HG02610 (cell line): ENCODE results near the gene SPRR2G.
"Not testable (repeated sequence)": the region's sequence is repeated elsewhere in the genome, so short reads cannot be mapped to it uniquely, and the experiment has no call there.

ENCODE experiments used
- ATAC-seq: cut with Tn5 transposase; IDR thresholded peaks from one replicate; pipeline ENCODE4 v1.9.1; 2021; ENCODE audit warnings: mild to moderate bottlenecking, moderate library complexity; ENCODE audit not compliant: unreplicated experiment

The SPRR2G gene

DNA sequence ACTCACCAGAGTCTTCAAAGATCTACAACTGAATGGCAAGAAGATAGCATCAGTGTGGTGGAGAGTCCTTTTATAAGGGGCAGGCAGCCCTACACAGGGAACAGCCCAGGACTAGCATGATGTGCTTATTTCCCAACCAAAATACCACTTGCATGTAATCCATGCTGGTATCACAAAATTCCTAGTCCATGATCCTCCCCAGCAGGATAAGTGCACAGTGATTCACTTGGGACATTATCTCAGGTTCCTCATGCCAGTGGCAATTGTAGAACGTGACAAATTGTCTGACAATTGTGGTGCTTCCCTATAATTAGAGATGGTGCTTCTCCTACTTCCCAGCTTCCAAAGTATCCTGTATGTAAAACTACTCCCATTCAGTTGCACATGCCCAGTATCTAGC lies at the start of gene SPRR2G:
SPRR2G (minus strand) TSS at position 45 of the 400 bp plus-strand sequence. CDS start 780 bp downstream, outside the sequence.
- no peak for ATAC-seq

DNA sequence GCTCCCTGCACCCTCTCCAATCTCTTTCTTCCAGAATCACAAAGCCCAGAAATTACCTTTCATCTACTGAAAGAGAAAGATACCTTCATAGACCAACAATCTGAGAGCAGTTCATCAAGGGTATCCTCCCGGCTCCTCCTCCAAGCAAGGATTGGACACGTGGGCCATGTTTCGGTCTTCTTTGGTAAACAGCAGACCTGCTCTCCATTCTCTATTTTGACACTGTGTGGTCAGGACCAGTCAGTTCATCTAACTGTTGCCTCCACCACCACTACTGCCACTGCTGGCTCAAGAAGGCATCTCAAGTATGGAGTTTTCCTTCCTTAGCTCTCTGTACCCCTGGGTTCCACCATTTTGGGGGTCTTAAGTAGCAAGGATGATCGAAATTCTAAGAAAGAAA lies 44.5 kb upstream of the SPRR2G start:
- ATAC-seq: no peak

DNA sequence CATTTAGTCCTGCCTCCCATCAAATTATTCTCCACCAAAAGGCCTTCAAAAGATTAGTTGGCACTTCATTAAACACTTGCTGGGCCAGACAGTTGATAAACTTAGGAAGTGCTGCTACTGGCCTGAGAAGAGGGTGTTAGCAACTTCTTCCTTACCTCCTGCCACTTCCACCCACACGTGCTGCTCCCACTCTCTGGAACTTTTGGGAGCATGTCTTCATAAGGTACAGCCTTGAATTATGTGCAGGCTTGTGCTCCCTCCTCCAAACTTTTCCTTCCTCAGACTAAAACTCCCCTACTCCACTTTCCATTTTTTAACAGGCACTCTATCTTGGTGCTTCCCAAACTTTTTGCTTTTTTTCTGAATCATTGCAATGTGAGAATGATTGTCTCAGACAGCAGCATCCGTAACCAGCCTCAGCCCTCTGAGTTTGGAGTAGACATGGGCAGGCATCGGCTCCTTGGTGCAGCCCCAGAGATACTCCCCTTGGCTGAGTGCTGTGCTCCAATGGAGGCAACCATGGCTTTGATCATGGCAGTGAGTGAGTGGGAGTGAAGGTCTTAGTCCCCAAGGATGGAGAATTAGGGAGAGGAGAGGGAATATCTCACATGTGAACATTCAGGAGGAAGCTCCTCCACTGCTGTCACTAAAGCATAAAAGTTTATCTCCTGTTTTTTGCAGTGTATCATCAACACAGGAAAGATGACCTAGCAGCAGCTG lies 43.8 kb upstream of the SPRR2G start:
- ATAC-seq: no peak

DNA sequence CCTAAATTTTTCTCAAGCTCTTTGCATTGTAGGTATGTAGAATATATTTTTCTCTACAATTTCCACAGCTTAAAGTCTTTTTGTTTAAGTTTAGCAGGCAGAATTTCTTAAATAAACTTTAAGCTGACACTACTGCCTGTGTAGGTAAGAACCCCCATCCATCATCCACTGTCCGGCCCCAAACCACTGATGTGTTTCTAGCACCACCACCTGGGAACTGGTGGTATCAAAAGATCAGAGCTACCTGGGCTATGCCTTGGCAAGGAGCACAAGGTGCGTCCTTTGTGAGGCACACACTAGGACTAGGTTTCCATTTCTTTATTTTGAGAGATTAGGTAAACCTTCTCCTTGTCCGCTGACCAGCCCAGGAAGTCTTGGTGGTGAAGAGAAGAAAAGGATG lies 42.0 kb upstream of the SPRR2G start:
- no peak for ATAC-seq

DNA sequence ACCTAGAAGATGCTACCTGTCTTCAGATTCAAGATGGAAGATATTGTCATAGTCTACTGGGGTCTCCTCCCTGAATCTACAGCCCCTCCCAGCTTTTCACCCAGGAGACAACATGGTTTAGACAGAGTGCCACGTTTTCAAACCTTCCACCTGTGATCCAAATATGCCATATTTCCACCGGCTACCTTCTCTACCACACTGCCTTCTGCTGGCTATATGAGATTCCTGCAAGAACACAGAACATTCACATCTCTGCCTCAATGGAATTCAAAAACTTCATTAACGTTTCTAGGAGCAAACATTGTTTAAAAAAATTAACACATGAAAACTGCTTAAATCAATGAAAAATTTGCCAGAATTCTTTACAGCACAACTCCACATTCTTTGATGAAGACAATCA lies 39.7 kb upstream of the SPRR2G start:
- no peak for ATAC-seq

DNA sequence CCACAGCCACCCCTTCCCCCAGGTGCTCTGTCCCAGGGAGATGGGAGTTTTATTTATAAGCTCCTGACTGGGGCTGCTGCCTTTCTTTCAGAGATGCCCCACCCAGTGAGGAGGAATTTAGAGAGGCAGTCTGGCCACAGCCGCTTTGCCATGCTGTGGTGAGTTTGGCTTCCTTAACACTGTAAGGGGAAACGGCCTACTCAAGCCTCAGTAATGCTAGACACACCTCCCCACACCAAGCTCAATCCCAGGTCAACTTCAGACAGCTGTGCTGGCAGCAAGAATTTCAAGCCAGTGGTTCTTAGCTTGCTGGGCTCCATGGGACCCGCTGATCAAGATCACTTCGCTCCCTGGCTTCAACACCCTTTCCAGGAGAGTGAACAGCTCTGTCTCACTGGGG lies 37.6 kb upstream of the SPRR2G start:
- ATAC-seq: not testable (repeated sequence)

DNA sequence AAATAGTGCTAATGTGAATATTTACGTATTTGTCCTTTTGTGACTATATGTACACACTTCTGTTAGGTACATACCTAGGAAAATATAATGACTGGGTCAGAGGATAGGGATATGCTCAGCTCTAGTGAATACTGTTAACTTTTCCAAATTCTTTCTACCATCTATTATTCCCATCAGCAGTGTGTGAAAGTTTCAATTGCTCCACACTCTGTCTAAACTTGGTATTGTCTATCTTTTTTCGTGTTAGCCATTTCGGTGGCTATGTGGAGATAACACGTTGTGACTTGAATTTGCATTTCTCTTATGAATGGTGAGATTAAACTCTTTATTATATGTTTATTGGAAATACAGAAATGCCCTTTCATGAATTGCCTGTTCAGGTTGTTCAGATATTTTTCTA lies 29.9 kb upstream of the SPRR2G start:
- no peak for ATAC-seq

DNA sequence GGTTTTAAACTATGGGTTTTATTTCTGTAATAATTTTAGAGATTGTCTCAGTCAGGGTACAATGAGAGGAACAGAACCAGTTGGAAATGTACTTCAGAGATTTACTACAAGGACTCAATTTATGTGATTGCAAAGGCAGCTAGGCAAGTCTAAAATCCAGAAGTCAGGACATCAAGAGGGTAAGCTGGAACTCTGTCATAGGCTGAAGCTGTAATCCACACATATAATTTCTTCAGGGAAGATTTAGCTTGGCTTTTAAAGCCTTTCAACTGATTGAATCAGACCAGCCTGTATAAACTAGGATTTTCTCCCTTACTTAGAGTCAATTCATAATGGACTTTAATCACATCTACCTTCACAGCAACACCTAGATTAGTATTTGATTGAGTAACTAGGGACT lies 28.2 kb upstream of the SPRR2G start:
- ATAC-seq: no peak

DNA sequence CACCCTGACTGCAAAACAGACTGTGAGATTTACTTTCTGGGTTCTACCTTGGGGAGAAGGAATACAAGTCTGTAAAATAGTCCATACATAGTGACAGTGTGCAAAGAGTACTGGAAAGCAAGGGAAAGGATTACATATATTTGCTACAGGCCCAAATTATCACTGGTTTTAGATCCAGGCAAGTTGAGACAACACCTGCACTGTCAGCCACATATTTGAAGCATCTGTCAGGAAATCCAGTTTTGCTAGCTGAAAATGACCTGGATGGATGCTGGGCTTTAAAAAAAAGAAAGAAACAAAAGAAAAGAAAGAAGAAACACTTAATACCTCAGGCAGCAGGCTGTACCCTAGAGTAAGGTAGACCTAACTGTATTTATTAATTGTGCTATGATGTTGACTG lies 23.9 kb upstream of the SPRR2G start:
- no peak for ATAC-seq

DNA sequence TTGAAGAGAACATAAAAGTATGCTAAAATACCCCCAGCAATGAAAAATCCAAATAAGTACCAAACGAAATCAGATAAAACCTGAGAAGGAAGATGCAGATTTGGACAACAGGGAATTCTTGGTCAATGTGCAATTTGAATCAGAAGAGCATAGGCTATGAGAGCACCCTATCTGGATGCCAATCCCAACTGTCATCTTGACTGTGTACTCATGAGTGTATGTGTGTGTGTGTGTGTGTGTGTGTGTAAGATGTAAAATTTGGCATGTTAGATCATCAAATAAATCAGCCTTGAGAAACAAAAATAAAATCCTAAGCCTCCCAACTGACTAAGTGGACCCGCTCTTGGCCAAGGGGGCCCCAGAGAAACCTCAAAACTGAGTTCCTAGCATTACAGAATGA lies 18.0 kb upstream of the SPRR2G start:
- ATAC-seq: no peak

DNA sequence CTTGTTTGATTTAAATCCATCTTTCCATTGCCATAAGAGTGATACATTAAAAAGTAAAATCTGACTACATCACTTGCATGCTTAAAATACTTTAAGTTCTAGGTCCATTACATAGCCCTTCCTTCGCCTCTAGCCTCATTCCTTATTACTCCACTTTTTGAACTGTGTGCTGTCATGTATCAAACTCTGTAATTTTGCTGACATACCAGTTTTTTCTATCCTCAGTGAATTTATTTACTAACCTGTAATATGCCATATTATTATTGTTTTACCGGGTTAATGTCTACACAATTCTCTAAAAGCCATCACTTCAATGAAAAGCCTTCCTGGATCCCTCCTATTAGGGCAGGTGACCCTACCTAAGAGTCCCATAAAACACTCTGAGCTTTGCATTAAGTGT lies 4.9 kb upstream of the SPRR2G start:
- no peak for ATAC-seq

DNA sequence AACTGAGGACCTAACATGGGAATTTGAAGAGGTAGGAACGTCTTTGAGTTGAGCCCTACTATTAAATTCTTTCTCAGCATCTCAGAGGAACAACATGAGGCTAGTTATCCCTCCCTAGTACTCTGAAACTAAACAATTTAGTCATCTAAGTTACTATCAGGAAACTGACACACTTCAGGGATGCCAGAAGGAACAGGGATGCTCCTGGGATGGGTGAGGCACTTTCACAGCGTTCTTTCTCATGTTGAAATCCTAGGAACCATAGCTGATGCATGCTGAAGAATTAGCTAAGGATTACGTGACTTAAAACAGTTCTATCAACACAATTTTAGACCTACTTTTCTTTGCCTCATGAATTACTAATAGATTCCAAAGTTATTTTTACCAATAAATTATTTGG lies 1.8 kb upstream of the SPRR2G start:
- ATAC-seq: no peak

DNA sequence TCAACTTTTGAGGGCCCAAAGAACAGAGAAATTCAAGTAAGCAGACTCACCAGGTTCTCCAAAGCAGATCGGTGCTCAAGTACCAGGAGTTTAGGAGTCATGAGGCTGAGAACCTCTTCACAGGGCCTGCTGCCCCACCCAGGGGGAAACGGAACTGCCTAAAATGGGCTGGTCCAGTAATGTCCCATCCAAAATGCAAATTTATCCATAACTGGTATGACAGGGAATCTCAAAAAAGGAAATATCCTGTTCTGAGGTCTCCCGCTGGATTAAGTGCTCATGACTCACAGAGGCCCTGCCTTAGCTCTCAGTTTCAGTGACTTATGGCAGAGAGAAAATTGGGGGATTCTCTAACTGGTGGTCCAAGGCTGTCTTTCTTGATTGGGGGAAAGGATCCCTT lies 9.3 kb downstream of the SPRR2G start:
- no peak for ATAC-seq

DNA sequence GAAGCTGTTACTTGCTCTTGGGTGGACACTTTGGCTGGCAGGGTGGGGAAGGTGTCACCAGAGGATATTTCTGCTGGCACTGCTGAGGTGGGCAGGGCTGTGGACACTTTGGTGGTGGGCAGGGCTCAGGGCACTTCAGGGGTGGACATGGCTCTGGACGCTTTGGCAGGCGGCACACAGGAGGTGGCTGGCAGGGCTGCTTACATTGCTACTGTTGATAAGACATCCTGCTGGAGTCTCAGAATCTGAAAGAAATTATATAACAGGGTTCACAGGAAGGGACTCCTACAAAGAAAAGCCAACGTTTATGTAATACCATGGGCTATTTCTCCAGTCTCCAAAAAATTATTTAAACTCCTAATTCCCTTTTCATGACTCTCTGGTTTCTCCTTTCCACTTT lies 10.2 kb downstream of the SPRR2G start:
- ATAC-seq: no peak

DNA sequence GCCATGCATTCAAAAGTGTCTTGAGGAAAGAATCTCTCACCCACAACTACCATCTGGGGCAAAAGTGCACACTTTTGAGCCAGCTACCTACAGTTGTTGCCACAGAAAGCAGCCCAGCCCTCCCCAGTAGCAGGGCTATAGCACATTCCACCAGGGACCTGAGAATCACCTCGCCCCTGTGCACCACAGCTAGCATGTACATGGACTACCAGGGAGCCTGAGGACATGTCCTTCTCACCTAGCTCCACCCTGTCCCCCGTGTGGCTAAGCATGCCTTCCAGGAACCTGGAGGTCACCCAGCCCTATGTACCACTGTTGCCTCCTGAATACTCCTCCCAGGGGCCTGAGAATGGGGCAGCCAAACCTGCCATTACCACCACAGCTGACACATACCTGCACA lies 16.9 kb downstream of the SPRR2G start:
- ATAC-seq: no peak

DNA sequence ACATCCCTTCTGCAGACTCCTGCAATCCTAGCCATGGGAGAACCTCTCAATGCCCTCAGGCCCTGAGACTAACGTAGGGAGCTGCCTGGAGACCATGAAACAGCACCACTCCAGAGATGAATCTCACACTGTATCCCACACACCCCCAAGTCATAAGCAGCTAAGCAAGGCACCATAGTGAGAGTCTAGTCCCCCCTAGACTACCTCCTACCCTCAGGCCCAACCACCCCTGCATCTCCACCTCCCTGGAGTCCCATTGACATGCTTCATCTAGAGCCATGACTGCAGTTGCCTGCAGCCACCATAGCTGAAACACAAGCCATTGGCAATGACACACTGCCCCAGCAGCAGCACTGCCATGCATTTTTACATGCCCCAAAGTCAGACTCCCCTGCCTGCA lies 17.4 kb downstream of the SPRR2G start:
- no peak for ATAC-seq

DNA sequence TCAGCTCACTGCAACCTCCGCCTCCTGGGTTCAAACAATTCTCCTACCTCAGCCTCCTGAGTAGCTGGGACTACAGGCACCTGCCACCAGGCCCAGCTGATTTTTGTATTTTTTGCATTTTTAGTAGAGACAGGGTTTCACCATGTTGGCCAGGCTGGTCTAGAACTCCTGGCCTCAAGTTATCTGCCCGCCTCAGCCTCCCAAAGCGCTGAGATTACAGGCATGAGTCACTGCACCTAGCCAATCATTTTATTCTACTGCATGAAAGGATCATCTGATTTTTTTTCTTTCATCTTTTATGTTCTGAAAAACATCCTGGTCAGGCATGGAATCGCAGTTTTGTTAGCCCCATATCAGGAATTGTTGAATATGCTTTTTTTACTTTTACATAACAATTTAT lies 22.0 kb downstream of the SPRR2G start:
- not testable (repeated sequence) for ATAC-seq

DNA sequence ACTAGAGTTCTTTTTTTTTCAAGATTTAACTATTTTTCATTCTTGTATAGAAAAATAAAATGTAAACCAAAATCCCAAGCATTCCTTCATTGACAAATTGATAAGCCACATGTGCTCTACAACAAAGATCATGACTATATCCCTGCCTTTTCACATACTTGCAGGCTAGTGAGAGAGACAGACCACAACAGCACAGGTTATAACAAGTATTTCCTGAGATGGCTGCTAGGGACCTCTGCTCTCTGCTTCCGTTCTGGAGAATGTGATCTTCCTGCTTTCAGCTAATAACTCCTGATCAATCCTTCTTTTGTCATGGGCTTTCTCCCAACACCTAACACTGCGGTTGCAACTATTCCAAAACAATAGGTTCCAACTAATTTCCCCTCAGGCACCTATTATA lies 23.4 kb downstream of the SPRR2G start:
- no peak for ATAC-seq

DNA sequence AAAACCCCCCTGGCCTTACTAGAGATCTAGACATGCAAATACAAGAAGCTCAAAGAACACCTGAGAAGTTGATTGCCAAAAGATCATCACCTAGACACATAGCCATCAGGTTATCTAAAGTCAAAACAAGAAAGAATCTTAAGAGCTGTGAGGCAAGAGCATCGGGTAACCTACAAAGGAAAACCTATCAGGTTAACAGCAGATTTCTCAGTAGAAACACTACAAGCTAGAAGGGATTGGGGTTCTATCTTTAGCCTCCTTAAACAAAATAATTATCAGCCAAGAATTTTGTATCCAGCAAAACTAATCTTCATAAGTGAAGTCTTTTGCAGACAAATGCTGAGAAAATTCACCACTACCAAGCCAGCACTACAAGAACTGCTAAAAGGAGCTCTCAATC lies 25.2 kb downstream of the SPRR2G start:
- no peak for ATAC-seq

DNA sequence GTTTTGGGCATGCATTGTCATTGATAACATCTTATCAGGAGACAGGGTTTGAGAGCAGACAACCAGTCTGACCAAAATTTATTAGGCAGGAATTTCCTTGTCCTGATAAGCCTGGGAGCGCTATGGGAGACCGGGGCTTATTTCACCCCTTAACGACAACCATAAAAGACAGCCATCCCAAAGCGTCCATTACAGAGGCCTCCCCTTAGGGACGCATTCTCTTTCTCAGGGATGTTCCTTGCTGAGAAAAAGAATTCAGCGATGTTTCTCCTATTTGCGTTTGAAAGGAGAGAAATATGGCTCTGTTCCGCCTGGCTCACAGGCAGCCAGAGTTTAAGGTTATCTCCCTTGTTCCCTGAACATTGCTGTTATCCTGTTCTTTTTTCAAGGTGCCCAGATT lies 26.9 kb downstream of the SPRR2G start:
- ATAC-seq: not testable (repeated sequence)

DNA sequence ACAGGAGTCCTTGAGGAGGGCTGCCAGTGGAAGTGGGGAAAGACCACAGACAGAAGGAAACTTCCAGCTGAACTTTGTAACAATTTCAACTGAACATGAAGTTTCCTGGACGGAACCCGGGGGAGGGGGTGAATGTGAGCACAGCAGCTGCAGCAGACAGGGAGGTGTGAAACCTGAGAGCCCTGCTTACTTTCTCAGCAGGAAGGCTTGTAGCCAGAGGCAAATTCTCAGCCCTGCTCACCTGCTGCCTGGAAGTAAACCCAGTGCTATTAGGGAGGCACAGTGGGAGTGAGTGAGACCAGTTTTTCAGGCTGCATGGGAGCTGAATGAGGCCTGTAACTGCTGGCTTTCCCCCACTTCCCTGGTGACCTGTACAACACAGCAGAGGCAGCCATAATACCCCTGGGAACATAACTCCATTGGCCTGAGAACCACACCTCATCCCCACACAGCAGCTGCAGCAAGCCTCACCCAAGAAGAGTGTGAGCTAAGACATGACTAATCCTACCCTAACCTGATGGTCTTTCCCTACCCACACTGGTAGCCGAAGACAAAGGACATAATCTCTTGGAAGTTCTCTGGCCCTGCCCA lies 27.8 kb downstream of the SPRR2G start:
- peak; percentile 75 for ATAC-seq

DNA sequence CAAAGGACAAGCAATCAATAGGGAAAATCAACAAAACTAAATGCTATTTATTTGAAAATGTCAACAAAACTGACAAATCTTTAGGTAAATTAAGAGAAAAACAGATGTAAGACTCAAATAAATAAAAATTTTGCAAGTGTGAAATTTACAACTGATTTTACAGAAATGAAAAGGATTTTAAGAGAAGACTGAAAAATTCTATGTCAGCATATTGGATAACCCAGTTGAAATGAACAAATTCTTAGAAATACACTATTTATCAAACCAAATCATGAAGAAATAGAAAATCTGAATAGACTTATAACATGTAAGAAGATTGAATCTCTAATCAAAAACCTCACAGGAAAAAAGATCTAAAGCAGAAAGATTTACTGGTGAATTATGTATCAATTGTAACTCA lies 29.7 kb downstream of the SPRR2G start:
- no peak for ATAC-seq

DNA sequence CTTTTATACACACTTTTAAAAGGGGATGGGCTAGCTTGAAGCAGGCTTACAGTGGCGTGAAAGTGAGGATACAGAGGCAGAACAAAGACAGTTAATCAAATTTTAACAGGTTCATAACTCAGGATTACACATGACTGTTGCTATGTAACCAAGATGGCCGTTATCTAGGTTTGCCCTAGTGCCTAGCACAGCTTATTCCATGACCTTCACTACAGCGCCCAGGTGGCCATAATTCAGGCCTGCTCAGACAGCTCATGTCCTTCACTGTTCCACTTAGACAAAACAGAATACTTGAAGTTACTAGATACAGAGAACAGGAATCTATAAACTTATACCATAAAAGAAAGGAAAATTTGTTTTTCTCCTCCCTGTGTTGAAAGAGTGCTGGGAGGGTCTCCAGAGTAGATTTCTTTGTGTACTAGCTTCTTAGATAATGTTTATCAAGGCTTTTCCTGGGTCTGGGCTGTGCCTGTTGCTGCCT lies 31.2 kb downstream of the SPRR2G start:
- no peak for ATAC-seq
